HG02943 (cell line): Measurements from ENCODE around the gene STUM.
A peak's percentile ranks its signal among the peaks of the same experiment; 100 is the strongest.

ENCODE experiments used
- ATAC-seq: cut with Tn5 transposase; IDR thresholded peaks from one replicate; pipeline ENCODE4 v1.9.1; 2021; ENCODE audit warnings: mild to moderate bottlenecking, low read depth, moderate library complexity; ENCODE audit not compliant: unreplicated experiment

STUM gene

DNA sequence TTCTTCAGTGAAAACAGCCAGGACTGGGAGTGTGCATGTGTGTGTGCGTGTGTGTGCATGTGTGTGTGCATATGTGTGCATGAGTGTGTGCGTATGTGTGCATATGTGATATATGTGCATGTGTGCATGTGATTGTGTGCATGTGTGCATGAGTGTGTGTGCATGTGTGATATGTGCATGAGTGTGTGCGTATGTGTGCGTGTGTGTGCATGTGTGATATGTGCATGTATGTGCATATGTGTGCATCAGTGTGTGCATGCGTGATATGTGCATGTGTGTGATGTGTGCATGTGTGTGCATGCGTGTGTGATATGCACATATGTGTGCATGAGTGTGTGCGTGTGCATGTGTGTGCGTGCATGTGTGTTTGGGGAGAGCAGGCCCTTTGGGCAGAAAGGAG, 100.7 kb downstream of the STUM start:
- ATAC-seq: no peak

DNA sequence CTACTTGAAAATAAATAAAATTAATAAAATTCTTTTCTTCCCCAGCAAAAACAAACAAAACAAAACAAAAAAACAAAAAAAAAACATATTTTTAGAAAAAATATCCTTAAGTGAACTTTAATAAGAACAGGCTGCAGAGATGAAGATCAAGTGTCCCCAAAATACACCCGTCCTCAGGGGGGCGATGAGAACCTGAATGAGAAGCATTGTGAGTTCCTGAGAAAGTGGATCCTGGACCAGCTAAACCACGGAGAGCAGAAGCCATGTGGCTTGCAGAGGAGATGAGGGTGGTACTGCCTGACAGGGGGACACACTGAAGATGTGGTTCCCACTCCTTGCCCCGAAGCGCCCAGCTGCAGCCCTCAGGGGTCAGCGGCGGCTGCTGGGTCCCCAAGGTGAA, 101.2 kb downstream of the STUM start:
- ATAC-seq: no peak

DNA sequence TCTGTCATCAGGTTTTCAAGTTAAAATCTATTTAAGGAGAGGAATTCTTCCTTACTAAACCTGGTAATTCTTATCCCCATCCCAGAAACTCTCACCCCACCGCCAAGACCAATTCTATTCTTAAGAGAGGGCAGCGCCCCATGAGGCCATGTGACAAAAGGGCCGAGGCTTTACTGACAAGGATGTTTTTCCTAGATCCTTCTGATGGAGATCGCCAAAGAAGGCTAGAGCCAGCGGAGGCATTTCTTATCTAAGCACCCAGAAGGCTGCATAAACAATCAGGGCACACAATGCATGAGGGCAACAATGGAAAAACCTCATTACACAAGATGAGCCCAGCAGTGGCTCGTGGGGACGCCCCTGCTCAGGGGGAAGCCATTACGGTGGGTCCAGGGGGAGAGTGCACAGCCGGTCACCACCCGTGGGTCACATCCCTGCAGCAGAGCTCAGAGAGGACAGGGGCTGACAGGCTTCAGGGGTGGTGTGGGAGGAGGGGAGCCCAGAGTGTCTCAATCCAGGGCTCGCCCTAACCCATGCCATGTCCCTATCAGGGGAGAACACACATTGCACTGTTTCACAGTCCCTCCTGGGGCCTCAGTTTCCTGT, 101.8 kb downstream of the STUM start:
- ATAC-seq: no peak

GRCh38 chr1:226651041-226651731, 102.6 kb downstream of the STUM start:
- ATAC-seq: no peak

DNA sequence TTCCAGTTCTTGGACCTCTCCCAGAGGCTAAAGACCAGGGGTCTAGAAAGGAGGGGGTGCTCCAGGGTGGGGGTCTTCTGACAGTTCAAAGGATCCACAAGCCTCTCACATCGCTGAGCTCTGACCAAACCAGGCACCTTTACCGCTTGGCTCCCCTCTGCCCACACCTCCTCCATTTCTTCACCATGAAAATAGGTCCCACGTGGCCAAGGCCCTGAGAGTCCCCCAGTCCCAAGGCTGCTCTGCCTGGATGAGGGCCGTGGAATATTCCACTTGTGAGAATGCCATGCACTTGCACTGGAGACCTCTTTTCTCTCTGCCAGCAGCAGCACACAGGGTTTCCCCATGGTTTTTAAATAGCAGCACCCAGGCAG, 103.2 kb downstream of the STUM start:
- no peak for ATAC-seq

GRCh38 chr1:226652613-226653012, 104.0 kb downstream of the STUM start:
- no peak for ATAC-seq

DNA sequence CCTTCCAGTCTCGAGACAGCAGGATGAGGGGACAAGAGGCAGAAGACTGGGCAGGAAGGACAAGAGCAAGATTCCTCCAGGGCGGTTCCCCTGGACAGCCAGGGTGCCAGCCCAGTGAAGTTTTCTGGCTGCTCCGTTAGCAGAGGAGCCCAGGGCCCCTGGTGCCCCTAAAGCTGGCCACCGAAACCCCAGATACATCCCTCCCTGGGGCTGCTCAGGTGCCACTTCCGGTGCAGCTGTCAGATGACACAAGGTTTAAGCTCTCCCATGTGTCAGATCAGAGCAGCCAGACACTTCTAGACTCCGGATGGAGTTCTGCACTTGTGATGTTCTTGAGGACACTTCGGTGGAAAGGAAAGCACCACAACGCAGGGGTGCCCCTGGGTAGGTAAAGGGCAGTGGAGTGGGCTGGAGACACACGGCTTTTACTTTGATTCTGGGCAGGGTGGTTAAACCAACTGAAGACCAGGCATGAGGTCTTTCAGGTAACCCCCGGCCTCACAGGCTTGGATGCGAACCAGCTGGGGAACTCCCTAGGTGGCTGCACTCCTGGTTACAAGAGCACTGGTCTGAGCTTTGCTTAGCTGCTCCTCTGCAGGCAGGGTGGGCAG, 104.9 kb downstream of the STUM start:
- peak; percentile 67 for ATAC-seq

GRCh38 chr1:226654046-226654667, 105.6 kb downstream of the STUM start:
- no peak for ATAC-seq

DNA sequence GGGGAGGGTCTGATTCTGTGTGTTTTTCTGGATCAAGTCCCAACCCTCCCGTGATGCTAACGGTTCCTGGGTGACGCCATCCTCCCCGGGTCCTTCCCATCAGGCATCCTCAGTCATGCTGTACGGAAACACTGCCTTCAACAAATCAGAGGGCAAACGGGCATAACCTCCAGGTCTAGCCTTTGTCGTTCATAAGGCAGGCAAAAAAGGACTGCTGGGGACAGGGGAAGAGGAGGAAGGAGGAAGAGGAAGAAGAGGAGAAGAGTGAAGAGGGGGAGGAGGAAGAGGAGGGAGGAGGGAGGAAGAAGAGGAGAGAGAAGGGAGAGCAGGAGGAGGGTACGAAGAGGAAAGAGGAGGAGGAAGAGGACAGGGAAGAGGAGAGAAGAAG, 106.1 kb downstream of the STUM start:
- no peak for ATAC-seq

- ATAC-seq: no peak
These were observed 106.9 kb downstream of the STUM start for GRCh38 chr1:226655251-226656163.

- no peak for ATAC-seq
These were observed 107.6 kb downstream of the STUM start for GRCh38 chr1:226656201-226656600.

- no peak for ATAC-seq
These were observed 108.2 kb downstream of the STUM start for GRCh38 chr1:226656601-226657277.

- no peak for ATAC-seq
These were observed 109.5 kb downstream of the STUM start for GRCh38 chr1:226657895-226658545.

- no peak for ATAC-seq
These were observed 110.1 kb downstream of the STUM start for GRCh38 chr1:226658546-226659125.
